ENCODE data around the gene LUC7L3.
A peak's percentile ranks its signal among the peaks of the same experiment; 100 is the strongest.
"Not testable (repeated sequence)": the region's sequence is repeated elsewhere in the genome, so short reads cannot be mapped to it uniquely, and the experiment has no call there.

The LUC7L3 gene

DNA sequence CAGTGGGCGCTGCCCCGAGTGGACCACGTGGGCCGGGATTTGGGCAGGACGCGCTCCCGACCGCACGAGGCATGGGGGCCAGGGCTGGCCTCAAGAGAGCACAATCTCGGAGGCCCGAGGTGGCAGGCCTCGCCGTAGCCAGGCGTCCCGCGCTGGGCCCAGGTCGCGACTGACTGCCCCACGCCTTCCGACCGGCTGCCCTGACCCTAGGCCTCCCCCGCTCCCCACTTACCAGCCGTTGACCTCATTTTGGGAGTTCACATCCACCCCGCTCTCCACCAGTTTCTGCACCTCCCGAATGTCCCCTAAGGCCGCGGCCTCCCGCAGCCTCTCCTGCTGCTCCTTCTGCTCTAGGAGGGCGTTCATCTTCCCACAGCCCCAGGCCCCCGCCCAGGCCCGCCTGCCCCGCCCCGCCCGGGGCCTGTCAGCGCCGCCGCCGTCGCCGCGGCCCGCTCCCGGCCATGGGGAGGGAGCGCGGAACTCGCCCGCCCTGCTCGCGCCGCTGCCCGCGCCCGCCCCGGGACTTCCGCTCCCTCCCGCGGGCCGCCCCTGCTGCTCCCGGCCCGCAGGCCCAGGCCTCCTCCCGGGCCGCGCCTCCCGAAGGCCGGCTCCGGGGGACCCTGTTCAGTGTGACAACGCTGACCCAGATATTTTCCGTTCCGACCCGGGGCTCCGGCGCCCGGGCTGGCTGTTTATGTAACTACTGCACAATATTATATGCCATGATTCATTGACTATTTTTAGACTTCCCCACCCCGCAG is 11.9 kb upstream of the LUC7L3 start, which contains the start of gene ANKRD40:
Gene ANKRD40, minus strand, starts transcription at position 626 of the 761 bp plus-strand sequence. Its CDS starts 260 bp downstream, at position 366.
- FAIRE-seq, result no peak
- peak; percentile 90 for DNase-seq (ENCODE audit: insufficient read length, low spot score)

DNA sequence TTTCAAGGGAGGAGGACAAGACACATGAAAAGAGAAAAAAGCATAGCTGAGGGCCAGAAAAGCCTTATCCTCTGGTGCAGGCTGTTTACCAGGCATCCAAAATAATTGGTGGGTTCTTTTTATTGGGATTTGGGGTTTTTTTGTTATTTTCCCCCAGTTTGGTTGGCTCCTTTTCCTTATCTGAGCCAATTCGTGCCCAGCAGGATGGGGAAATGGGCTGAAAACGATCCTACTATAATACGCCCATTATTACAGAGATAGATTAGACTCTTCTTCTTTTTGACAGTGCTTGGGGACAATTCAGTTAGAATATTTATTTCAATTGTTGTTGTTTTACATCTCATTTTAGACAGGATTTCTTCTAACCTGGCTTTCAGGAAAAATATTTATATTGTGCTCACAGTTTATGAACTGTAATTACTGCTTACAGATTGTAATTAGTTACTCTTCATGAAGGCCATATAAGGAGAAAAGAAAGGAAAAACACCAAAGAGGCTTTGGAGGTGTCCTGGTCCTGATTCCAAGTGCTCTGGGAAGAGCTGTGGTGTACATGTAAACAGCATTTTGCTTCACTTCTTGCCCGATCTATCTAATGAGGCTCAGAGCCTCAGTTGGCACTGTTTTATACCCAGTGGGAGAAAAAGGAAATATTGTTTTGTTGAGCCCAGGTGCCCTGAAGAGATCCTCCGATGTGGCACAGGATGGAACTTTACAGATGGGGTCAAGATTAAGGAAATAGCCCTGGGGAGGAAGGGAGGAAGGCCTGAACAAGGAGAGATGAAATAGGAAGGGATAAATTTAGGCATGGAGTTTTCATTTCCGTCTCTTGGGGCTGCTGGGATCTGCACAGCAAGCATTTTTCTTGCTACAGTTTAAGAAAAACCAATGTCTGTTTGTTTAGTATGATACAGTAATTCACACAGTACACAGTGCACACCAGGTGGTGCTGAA is 11.1 kb upstream of the LUC7L3 start:
- DNase-seq (ENCODE audit: insufficient read length, low spot score) (no peak), FAIRE-seq (peak; percentile 33)

DNA sequence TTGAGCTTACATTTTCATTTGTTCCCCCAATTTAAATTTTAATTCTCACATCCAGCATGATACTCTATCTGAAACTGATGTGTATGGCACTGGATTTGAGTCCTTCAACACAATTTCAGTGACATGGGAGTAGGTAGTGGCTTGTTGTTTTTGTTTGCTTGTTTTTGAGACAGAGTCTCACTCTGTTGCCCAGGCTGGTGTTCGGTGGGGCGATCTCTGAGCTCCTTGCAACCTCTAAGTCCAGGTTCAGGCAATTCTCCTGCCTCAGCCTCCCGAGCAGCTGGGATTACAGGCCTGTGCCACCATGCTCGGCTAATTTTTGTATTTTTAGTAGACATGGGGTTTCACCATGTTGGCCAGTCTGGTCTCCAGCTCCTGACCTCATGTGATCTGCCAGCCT is 10.3 kb upstream of the LUC7L3 start:
- not testable (repeated sequence) for DNase-seq (ENCODE audit: insufficient read length, low spot score); FAIRE-seq

GRCh38 chr17:50710025-50710424 is 9.4 kb upstream of the LUC7L3 start:
- no peak for DNase-seq (ENCODE audit: insufficient read length, low spot score)
- no peak for FAIRE-seq

DNA sequence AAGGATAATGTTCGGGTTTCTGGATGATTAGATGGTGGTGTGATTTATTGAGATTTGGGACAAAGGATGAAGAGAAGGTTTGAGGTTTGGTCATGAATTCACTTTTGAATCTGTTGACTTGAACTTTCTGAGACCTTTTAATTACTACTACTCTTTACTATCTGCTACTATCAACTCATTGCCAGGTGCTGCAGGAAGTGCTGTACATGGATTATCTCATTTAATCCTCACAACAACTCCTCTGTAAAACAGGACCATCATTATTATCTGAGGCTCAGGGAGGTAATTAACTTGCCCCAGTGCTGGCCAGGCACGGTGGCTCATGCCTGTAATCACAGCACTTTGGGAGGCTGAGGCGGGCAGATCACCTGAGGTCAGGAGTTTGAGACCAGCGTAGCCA is 8.8 kb upstream of the LUC7L3 start:
- DNase-seq (ENCODE audit: insufficient read length, low spot score) (no peak), FAIRE-seq (no peak)

DNA sequence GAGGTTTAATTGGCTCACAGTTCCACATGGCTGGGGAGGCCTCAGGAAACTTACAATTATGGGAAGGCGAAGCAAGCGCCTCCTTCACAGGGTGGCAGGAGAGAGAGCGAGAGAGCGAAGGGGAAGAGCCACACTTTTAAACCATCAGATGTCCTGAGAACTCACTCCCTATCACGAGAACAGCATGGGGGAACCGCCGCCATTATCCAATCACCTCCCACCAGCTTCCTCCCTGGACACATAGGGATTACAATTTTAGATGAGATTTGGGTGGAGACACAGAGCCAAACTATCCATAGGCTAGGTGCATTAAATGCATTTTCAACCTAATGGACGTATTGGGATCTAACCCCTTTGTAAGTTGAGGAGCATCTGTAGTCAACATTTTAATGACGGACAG is 6.8 kb upstream of the LUC7L3 start:
- FAIRE-seq, result no peak
- no peak for DNase-seq (ENCODE audit: insufficient read length, low spot score)

GRCh38 chr17:50715471-50715870 is 3.9 kb upstream of the LUC7L3 start:
- DNase-seq (ENCODE audit: insufficient read length, low spot score), result no peak
- no peak for FAIRE-seq

- FAIRE-seq (no peak), DNase-seq (ENCODE audit: insufficient read length, low spot score) (no peak)
Observed at GRCh38 chr17:50719924-50720794, 756 bp downstream of the LUC7L3 start.

DNA sequence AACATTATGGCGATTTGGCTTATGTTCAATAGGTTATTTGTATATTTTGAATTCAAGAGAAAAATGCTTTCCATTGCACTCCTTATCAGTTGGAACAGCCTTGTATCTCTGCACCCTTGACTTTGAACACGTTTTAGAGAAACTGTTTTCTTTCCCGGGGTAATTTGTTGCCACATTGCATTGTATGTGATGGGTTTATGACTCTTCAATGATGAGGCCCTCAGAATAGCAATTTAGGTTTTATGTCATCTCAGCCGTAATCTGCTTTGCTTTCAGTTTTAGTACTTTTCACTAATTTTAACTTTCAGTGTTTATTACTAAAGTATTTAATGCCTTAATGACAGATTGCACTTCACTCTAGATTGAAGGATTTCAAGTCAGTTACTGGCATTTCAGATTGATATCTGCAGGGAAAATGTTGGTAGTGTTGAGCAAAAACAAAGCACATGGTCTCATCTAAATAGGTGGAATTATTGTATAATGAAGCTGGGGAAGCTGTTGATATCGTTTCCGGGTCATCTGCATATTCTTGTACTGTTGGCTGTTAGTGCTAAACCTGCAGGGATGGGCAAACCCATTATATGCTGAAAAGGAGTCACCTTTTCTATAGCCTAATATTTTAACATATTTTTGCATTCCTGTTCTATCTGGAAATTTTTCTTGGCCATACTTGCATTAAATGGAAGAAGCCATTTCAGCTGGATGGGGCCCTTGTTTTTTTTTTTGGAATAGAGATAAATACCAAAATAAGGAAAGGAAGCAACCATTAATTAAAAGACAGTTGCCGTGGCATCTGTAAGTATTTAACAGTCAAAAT is 2.0 kb downstream of the LUC7L3 start:
- DNase-seq (ENCODE audit: insufficient read length, low spot score) (no peak), FAIRE-seq (no peak)

- FAIRE-seq (no peak), DNase-seq (ENCODE audit: insufficient read length, low spot score) (no peak)
Observed at GRCh38 chr17:50722746-50723145, 3.3 kb downstream of the LUC7L3 start.

GRCh38 chr17:50724622-50725021 is 5.2 kb downstream of the LUC7L3 start:
- FAIRE-seq; DNase-seq (ENCODE audit: insufficient read length, low spot score): not testable (repeated sequence)

GRCh38 chr17:50725769-50726655 is 6.6 kb downstream of the LUC7L3 start:
- DNase-seq (ENCODE audit: insufficient read length, low spot score), result no peak
- no peak for FAIRE-seq

DNA sequence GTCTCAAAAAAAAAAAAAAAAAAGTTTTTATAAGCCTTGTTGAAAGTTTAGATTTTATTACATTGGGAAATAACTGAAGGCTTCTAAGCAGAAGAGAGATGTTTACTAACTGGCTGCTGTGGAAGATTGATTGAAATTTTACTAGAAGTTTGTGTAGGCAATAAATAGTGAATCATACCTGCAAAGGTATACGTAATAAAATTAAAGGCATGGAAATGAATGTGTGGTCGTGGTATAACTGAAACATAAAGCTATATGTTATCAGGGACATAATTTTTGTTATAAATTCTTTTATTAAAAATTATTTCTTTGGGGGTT is 8.7 kb downstream of the LUC7L3 start:
- FAIRE-seq (no peak), DNase-seq (ENCODE audit: insufficient read length, low spot score) (no peak)

DNA sequence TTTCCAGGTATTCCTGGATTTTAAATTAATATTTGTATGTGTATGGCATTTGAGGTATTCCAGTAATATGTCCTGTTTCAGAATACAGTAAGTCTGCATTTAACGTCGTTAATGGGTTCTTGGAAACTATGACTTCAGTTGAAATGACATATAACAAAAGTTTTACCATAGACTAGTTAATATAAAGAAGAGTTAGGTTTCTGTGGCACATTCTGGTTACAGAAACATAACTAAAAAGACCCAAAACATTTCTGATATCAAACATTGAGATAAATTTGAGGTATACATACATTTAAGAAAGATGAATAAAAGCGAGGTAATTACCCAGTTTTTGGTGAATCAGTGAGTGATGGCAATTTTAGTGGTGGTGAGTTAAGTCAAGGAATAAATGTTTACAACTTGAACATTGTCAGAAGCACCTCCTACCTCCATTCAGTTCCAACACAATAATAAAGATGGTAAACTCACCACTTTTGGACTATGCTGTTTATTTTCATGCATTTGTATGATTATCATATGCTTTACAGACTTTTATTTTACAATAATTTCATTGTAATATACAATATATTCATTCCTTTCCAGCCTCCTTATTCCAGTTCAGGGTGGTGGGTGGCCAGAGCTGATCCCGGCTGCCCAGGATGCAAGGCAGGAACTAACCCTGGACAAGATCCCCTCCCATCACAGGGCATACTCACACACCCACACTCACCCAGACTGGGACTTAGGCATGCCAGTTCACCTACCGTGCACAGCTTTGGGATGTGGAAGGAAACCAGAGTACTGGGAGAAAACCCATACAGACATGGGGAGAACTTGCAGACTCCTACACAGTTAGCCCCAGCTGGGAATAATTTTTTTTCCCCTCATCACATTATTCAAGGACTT is 9.7 kb downstream of the LUC7L3 start:
- DNase-seq (ENCODE audit: insufficient read length, low spot score) (no peak), FAIRE-seq (peak; percentile 63)

DNA sequence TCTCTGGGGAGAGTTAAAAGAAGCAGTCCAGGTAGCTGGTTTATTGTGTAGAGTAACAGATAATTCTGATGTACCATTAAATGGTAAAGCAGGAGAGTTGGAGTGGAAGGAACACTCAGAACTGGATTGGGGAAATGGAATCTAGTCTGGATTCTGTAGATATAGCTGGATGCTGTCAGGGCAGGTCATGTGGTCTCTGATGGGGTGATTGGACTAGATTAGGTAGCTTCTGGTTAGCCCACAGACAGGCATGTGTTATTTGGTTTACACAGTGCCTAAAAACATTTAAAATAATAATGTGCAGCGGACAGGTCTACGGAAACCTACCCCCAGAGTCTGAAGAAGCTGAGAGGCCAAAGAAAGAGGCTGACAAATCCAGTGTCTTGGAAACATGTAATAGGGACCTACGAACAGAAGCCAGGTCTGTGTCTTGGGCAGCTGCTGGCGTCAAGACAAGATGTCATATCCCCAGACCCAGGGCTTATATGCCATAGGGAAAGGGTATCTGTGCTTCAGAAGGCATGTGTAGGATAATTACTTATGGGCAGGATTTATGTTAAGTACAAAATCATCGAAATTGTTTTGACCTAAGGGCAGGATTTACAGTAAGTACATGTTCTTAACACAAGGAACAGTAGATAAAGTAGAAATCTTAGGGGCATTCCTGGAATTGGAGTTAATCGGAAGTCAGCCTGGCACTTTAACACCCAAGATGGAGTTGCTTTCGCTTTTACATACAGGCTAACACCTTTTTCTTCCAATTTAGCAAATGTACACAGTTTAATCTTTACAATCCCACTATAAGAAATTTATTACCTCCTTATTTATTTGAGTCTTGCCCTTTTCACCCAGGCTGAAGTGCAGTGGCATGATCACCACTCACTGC is 12.4 kb downstream of the LUC7L3 start:
- no peak for FAIRE-seq
- no peak for DNase-seq (ENCODE audit: insufficient read length, low spot score)

GRCh38 chr17:50735287-50735686 is 15.9 kb downstream of the LUC7L3 start:
- FAIRE-seq, result no peak
- DNase-seq (ENCODE audit: insufficient read length, low spot score), result no peak

- FAIRE-seq, result peak; percentile 16
Observed at GRCh38 chr17:50737118-50737698, 17.8 kb downstream of the LUC7L3 start.

More at GRCh38 chr17:50737118-50737698, 17.8 kb downstream of the LUC7L3 start:
- no peak for DNase-seq (ENCODE audit: insufficient read length, low spot score)

Measured in HTR-8/SVneo (cell line).